GM13976 (cell line): ENCODE measurements around the gene MAJIN.

Source experiments
- DNase-seq: peaks from one replicate; pipeline ENCODE4 v3.0.0; 2012; ENCODE audit warnings: low spot score
- CTCF ChIP-seq: IDR thresholded peaks from 2 replicates; pipeline ENCODE4 v1.5.1; 2012; ENCODE audit warnings: borderline replicate concordance, mild to moderate bottlenecking; ENCODE audit not compliant: insufficient read depth; ENCODE audit errors: extremely low read depth, missing control alignments, control extremely low read depth
- in situ Hi-C: fragments of 300-500 bp; cut with MboI; formaldehyde crosslinking; loops from one replicate; pipeline ENCODE4 v1.12.0; 2022; ENCODE audit warnings: low sequenced_read_pairs, mixed read lengths, inconsistent platforms; ENCODE audit not compliant: unreplicated experiment

MAJIN gene

DNA sequence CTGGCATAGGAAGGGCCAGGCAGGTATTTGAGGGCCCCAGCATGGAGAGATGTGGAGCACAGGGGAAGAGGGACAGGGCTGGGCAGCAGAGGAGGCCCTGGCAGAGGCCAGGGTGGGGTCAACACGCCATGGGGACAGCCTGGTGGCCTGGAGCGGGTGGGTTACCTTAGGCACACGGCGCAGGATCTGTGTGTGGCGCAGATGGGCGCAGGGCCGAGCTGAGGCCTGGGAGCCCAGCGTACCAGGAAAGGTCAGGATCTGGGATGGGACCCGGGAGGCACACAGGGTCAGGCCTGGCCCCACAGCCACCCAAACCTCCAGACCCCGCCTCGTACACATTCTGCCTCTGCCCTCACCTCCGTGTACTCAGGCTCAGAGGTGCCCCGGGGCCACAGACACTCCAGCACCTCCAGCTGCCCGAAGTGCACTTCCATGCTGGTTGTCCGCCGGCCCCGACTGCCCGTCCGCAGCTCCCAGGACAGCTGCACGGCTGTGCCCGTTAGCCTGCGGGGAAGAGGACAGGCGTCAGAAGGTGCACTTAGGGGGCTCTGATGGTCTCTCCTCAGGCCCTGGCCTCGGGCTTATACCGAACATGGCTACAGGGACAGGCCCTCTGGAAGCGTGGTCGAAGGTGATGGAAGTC is 61.3 kb downstream of the MAJIN start:
- no peak for DNase-seq
- TF ChIP-seq CTCF: no peak
- in situ Hi-C loops: no loop called here

- TF ChIP-seq CTCF: no peak
- in situ Hi-C loops: no loop called here
- DNase-seq: no peak
Observed at GRCh38 chr11:64909653-64910343, 62.1 kb downstream of the MAJIN start.

GRCh38 chr11:64908766-64909165 is 63.1 kb downstream of the MAJIN start:
- in situ Hi-C loops: no loop called here
- TF ChIP-seq CTCF: no peak
- no peak for DNase-seq

DNA sequence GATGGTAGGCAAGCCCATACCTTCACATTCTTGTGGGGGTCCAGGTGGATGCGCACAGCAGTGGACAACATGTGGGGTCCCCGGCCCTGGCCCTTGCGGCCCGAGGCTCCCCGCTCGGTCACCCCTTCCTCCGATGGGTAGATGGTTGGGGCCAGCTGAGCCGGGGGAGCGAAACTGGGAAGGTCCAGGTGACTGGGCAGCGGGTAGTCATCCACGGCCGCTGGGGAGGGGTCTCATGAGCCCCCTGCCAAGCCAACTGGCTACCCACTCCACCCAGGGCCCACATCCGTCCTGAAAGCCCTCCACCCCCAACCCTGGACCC is 65.6 kb downstream of the MAJIN start:
- no peak for TF ChIP-seq CTCF
- DNase-seq: no peak
- in situ Hi-C loops: no loop called here

- in situ Hi-C loops: no loop called here
Observed at GRCh38 chr11:64905516-64906313, 66.2 kb downstream of the MAJIN start.

More at GRCh38 chr11:64905516-64906313, 66.2 kb downstream of the MAJIN start:
- no peak for DNase-seq
- TF ChIP-seq CTCF: no peak
